GM20000 (cell line): ENCODE data around the gene NIPAL1.
"Not testable (repeated sequence)": the region's sequence is repeated elsewhere in the genome, so short reads cannot be mapped to it uniquely, and the experiment has no call there.

Experiments
- DNase-seq: peaks from one replicate; pipeline ENCODE4 v3.0.0; 2012; ENCODE audit warnings: low spot score
- TF ChIP-seq, protein P1 (sequence below): IDR thresholded peaks from 2 replicates; pipeline ENCODE4 v1.5.1; 2012; ENCODE audit warnings: mild to moderate bottlenecking, control low read depth; ENCODE audit errors: extremely low read depth, missing control alignments

The NIPAL1 gene

DNA sequence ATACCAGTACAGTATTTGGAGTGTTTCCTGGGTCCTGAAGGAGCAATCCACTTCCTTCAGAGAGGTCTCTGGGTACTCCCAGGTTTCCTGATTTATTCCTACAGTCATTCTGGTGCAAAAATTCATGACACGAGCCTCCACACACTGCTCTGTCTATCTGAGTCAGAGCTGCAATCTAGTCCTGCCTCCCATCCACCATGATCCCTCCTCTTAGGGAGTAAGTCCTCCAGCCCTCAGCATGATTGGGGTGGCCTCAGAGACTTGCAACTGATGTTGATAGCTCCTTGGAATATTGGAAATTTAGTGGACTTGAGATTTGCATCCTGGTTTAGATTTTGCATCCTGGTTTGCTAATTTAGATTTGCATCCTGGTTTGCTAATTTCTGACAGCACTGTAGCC, 20.6 kb upstream of the NIPAL1 start:
- no peak for DNase-seq
- TF ChIP-seq, protein P1, sequence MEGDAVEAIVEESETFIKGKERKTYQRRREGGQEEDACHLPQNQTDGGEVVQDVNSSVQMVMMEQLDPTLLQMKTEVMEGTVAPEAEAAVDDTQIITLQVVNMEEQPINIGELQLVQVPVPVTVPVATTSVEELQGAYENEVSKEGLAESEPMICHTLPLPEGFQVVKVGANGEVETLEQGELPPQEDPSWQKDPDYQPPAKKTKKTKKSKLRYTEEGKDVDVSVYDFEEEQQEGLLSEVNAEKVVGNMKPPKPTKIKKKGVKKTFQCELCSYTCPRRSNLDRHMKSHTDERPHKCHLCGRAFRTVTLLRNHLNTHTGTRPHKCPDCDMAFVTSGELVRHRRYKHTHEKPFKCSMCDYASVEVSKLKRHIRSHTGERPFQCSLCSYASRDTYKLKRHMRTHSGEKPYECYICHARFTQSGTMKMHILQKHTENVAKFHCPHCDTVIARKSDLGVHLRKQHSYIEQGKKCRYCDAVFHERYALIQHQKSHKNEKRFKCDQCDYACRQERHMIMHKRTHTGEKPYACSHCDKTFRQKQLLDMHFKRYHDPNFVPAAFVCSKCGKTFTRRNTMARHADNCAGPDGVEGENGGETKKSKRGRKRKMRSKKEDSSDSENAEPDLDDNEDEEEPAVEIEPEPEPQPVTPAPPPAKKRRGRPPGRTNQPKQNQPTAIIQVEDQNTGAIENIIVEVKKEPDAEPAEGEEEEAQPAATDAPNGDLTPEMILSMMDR: no peak

DNA sequence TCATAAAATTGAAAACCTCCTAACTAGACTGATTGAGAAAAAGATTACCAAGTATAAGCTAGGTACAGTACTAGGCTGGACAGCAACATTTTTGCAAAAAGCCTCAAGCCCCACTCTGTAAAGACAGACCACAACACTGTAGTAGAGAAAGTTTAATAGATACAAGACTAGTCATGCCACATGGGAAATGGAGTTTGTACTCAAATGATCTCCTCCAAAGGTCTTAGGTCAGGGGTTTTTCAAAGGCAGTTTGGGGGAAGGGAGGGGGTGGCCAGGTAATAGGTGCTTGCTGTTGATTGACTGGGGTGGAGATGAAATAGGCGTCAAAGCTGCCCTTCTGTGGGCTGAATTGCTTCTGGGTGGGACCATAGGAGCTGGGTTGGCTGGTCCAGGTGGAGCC, 14.3 kb upstream of the NIPAL1 start:
- TF ChIP-seq, protein P1: no peak
- no peak for DNase-seq

DNA sequence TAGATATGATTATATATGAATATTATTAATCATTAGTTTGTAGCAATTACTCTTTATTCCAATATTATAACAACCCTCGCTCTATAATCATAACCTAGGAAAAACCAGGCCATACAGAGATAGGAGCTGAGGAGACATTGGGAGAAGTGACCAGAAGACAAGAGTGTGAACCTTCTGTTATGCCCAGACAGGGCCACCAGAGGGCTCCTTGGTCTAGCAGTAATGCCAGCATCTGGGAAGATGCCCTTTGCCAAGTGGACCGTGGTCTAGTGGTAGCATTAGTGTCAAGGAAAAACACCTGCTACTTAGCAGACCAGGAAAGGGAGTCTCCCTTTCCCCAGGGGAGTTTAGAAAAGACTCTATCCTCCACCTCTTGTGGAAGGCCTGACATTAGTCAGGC, 13.0 kb upstream of the NIPAL1 start:
- DNase-seq: not testable (repeated sequence)
- TF ChIP-seq, protein P1: peak; percentile 31

DNA sequence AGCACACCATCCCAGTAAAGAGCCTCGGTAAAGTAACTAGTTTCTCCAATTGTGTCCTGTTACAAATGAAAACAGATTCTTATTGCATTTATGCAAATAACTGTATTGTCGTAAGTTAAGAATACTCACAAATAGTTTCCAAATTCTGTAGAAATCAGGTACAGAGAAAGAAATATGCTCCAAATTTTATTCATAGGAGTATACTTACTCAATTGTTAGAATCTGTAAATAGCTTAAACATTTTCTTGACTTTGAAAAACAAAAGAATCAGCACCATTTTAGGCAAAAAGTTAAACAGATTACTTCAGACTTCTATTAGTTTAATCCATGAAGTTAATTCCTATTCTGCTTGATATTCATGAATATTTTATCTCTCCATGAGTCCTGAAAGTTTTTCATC, 10.8 kb upstream of the NIPAL1 start:
- DNase-seq: no peak
- TF ChIP-seq, protein P1: no peak

DNA sequence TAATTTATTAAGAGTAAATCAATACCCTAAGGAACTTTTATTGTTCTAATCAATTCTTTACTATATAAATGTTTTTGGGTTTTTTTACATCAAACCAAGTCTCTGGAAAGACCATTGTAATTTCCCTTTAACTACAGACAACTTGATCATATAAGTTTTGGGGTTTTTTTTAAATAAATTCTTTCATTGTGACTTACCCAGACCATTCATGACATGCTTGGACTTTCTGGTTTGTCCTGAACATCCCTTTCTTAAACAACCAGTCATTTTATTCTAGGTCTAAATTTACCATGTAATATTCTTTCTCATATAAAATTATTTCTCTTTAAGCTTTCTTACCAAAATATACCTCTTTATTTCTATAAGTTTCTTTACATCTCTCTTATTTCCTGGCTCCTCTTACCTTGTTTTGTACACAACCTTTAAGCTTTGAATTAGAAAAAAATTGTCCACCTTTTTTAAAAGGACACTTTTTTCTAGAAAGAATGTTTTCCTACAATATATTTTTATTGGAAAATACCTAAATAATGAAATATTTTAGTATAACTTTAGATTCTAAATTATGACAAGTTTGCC, 8.5 kb upstream of the NIPAL1 start:
- no peak for DNase-seq

DNA sequence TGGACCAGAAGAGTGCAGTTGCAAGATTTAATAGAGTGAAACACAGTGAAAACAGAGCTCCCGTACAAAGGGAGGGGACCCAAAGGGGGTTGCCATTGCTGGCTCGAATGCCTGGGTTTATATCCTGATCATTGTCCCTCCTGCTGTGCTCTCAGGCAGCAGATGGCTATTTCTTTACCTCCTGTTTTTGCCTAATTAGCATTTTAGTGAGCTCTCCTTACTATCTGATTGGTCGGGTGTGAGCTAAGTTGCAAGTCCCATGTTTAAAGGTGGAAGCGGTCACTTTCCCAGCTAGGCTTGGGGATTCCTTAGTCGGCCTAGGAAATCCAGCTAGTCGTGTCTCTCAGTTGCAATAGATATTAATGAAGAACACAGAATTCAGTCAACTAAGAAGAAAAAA, 5.7 kb upstream of the NIPAL1 start:
- not testable (repeated sequence) for DNase-seq

More for the DNA sequence above, 8.5 kb upstream of the NIPAL1 start:
- TF ChIP-seq, protein P1: no peak

DNA sequence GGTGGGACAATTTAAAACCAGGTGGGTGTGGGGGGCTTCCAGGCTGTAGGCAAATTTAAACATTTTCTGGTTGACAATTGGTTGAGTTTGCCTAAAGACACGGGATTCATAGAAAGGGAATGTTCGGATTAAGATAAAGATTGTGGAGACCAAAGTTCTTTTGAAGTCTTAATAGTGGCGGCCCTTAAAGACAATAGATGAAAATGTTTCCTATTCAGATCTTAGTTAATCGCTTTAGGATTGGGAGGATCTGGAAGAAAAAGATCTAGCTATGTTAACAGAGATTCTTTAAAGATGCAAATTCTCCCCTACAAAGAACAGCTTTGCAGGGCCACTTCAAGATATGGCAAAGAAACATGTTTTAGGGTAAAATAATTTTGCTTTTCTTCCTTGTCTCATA, 4.8 kb upstream of the NIPAL1 start:
- TF ChIP-seq, protein P1: no peak
- DNase-seq: no peak

DNA sequence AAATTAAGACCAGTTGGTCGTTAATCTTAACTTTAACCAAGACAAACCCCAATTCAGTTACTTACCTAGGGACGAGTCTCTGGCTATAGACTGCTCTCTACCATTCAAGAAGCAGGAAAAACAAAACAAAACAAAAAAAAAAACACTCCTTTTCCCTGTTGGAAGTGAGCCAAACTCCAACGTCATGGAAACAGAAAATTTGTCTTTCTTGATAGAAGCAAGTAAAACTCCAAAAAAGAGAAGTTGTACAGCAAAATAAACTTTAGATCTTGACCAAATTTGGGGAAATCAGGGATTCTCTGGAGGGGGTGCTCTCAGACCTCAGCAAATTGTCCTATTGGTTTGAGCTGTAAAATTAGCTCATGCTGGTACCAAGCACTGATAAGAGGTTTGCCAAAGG, 3.7 kb upstream of the NIPAL1 start:
- TF ChIP-seq, protein P1: no peak
- DNase-seq: no peak
